ENCODE results near the gene SIN3B. TPM values are rescaled to one million over a fixed set of nuclear protein-coding genes. Genes with fewer than 3 reads are reported as not detected.
"Not testable (repeated sequence)": the region's sequence is repeated elsewhere in the genome, so short reads cannot be mapped to it uniquely, and the experiment has no call there.

SIN3B gene
- polyA plus RNA-seq, 4 donors = 9.7 to 38.1 (median 15.4) TPM

DNA sequence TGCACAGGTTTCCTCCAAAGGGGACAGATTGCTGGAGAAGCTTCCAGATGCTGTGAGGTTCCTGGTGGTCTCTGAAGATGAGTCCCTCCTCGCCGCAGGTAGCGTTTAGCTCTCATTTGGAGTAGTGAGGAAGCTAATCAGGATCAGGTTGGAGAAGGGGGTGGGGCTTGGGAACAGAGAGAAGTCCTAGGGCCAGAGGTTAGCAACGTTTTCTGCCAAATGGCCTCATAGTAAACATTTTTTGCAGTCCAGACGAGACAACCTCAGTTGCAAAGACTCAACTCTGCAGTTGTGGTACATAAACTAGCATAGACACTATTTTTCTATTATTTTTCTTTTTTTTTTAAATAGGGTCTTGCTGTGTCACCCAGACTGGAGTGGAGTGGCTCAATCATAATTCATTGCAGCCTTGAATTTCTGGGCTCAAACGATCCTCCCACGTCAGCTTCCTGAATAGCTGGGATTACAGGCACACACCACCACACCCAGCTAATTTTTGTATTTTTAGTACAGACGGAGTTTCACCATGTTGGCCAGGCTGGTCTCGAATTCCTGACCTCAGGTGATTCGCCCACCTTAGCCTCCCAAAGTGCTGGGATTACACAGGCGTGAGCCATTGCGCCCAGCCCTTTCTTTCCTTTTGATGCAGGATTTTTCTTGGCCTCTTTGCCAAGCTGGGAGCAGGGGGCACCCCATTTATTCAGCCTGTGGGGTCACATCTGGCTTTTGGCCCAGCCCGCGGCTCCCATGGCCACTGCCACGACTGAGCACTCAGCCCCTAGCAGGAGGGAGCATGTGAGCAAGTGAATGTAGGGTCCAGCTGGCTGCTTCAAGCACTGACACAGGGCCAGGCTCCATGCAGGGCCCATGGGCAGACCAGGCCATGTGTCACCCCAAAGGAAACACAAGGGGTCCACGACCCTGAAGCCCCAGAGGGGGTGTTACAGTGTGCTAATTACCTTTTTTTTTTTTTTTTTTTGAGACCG is 34.4 kb upstream of the SIN3B start:
- 78 to 82% (median 81%) methylated on average over 16 to 17 of the region's 17 CpGs for WGBS, 3 donors
- H3K4me3 ChIP-seq (ENCODE audit: low read depth in 1 of 3, low read length in 3 of 3) = no peak overlapping the region

DNA sequence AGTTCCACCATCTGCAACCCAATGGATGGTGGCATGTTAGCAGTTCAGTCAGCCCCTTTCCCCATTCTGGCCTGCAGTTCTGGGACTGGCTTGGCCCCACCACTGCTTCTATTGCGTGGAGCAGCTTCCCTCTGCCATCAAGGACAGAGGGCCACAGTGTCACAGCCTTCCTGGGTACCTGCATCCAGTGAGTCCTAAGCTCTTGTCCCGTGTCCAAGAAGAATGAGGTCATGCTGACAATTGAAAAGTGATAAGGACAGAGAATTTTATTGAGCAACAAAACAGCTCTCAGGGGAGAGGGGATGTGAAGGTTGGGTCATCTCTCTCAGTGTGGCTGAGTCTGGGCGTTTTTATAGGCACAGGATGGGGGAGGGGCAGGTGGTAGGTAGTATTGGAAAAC is 33.5 kb upstream of the SIN3B start:
- WGBS, 3 donors = 63 to 69% (median 69%) methylated on average over 3 of the region's 3 CpGs
- H3K4me3 ChIP-seq (ENCODE audit: low read depth in 1 of 3, low read length in 3 of 3) = no peak overlapping the region
- no peak for FAIRE-seq
- H3K4me1 ChIP-seq (ENCODE audit: control insufficient read depth in 3 of 3, insufficient read depth in 2 of 3, low read depth in 1 of 3, low read length in 2 of 3) = no peaks in the 10 kb centered on the region
- H3K27ac ChIP-seq (ENCODE audit: low read depth in 1 of 3, low read length in 2 of 3) = no peak overlapping the region
- H3K9me3 ChIP-seq (ENCODE audit: control insufficient read depth in 2 of 2, insufficient read depth in 1 of 2, low read depth in 1 of 2, low read length in 1 of 2) = peaks cover 0 to 24% of the 10 kb centered on the region in 2 donors
- DNase-seq = no peak
- H3K36me3 ChIP-seq (ENCODE audit: control insufficient read depth in 3 of 3, insufficient read depth in 2 of 3, low read depth in 1 of 3, low read length in 3 of 3) = no peaks in the 10 kb centered on the region
- no peaks in the 10 kb centered on the region for H3K27me3 ChIP-seq (ENCODE audit: control insufficient read depth in 3 of 3, insufficient read depth in 3 of 3, low read length in 3 of 3)

More for the DNA sequence above, 34.4 kb upstream of the SIN3B start:
- DNase-seq (no peak), FAIRE-seq (no peak)
- Histone ChIP-seq H3K4me1 (ENCODE audit: control insufficient read depth in 3 of 3, insufficient read depth in 2 of 3, low read depth in 1 of 3, low read length in 2 of 3) (no peaks in the 10 kb centered on the region), H3K27me3 (ENCODE audit: control insufficient read depth in 3 of 3, insufficient read depth in 3 of 3, low read length in 3 of 3) (no peaks in the 10 kb centered on the region), H3K27ac (ENCODE audit: low read depth in 1 of 3, low read length in 2 of 3) (no peak overlapping the region), H3K36me3 (ENCODE audit: control insufficient read depth in 3 of 3, insufficient read depth in 2 of 3, low read depth in 1 of 3, low read length in 3 of 3) (no peaks in the 10 kb centered on the region), H3K9me3 (ENCODE audit: control insufficient read depth in 2 of 2, insufficient read depth in 1 of 2, low read depth in 1 of 2, low read length in 1 of 2) (peaks cover 0 to 24% of the 10 kb centered on the region in 2 donors)

- WGBS, 3 donors = 86 to 91% (median 89%) methylated on average over 3 of the region's 3 CpGs
- no peak for DNase-seq
- Histone ChIP-seq H3K27ac (ENCODE audit: low read depth in 1 of 3, low read length in 2 of 3) (no peak overlapping the region), H3K4me3 (ENCODE audit: low read depth in 1 of 3, low read length in 3 of 3) (no peak overlapping the region), H3K36me3 (ENCODE audit: control insufficient read depth in 3 of 3, insufficient read depth in 2 of 3, low read depth in 1 of 3, low read length in 3 of 3) (no peaks in the 10 kb centered on the region), H3K4me1 (ENCODE audit: control insufficient read depth in 3 of 3, insufficient read depth in 2 of 3, low read depth in 1 of 3, low read length in 2 of 3) (no peaks in the 10 kb centered on the region), H3K9me3 (ENCODE audit: control insufficient read depth in 2 of 2, insufficient read depth in 1 of 2, low read depth in 1 of 2, low read length in 1 of 2) (peaks cover 0 to 24% of the 10 kb centered on the region in 2 donors), H3K27me3 (ENCODE audit: control insufficient read depth in 3 of 3, insufficient read depth in 3 of 3, low read length in 3 of 3) (no peaks in the 10 kb centered on the region)
- no peak for FAIRE-seq
Observed at GRCh38 chr19:16797876-16798275, 31.3 kb upstream of the SIN3B start.

- not testable (repeated sequence) for FAIRE-seq, DNase-seq
Observed at GRCh38 chr19:16798326-16798725, 30.9 kb upstream of the SIN3B start.

DNA sequence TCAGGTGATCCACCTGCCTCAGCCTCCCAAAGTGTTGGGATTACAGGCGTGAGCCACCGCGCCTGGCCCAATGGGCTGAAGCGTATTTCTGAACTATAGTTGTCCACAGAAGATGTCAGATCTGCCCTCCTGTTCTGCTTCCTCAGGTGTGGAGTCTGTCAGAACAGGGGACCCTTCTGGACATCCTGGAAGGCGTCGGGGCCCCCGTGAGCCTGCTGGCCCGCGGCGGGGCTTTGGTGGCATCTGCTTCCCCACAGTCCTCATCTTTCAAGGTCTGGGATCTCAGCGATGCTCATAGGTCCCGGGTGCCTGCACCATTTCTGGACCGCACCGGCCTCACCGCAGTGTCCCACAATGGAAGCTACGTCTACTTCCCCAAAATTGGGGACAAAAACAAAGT is 29.5 kb upstream of the SIN3B start:
- no peak for DNase-seq
- no peaks in the 10 kb centered on the region for H3K4me1 ChIP-seq (ENCODE audit: control insufficient read depth in 3 of 3, insufficient read depth in 2 of 3, low read depth in 1 of 3, low read length in 2 of 3)
- 95 to 97% (median 96%) methylated on average over 16 of the region's 16 CpGs for WGBS, 3 donors
- H3K27ac ChIP-seq (ENCODE audit: low read depth in 1 of 3, low read length in 2 of 3) = no peak overlapping the region
- H3K4me3 ChIP-seq (ENCODE audit: low read depth in 1 of 3, low read length in 3 of 3) = no peak overlapping the region
- H3K36me3 ChIP-seq (ENCODE audit: control insufficient read depth in 3 of 3, insufficient read depth in 2 of 3, low read depth in 1 of 3, low read length in 3 of 3) = no peaks in the 10 kb centered on the region
- peaks cover 0 to 21% of the 10 kb centered on the region in 2 donors for H3K9me3 ChIP-seq (ENCODE audit: control insufficient read depth in 2 of 2, insufficient read depth in 1 of 2, low read depth in 1 of 2, low read length in 1 of 2)
- no peak for FAIRE-seq
- H3K27me3 ChIP-seq (ENCODE audit: control insufficient read depth in 3 of 3, insufficient read depth in 3 of 3, low read length in 3 of 3) = no peaks in the 10 kb centered on the region

More at GRCh38 chr19:16798326-16798725, 30.9 kb upstream of the SIN3B start:
- not testable (repeated sequence) for H3K4me1 ChIP-seq (ENCODE audit: control insufficient read depth in 3 of 3, insufficient read depth in 2 of 3, low read depth in 1 of 3, low read length in 2 of 3); H3K27ac ChIP-seq (ENCODE audit: low read depth in 1 of 3, low read length in 2 of 3); H3K27me3 ChIP-seq (ENCODE audit: control insufficient read depth in 3 of 3, insufficient read depth in 3 of 3, low read length in 3 of 3); H3K4me3 ChIP-seq (ENCODE audit: low read depth in 1 of 3, low read length in 3 of 3); H3K36me3 ChIP-seq (ENCODE audit: control insufficient read depth in 3 of 3, insufficient read depth in 2 of 3, low read depth in 1 of 3, low read length in 3 of 3)
- WGBS, 3 donors = 84 to 88% (median 87%) methylated on average over 6 of the region's 6 CpGs
- H3K9me3 ChIP-seq (ENCODE audit: control insufficient read depth in 2 of 2, insufficient read depth in 1 of 2, low read depth in 1 of 2, low read length in 1 of 2) = peaks cover 0 to 24% of the 10 kb centered on the region in 2 donors

- no peaks in the 10 kb centered on the region for H3K4me1 ChIP-seq (ENCODE audit: control insufficient read depth in 3 of 3, insufficient read depth in 2 of 3, low read depth in 1 of 3, low read length in 2 of 3)
- no peak overlapping the region for H3K4me3 ChIP-seq (ENCODE audit: low read depth in 1 of 3, low read length in 3 of 3)
- no peaks in the 10 kb centered on the region for H3K36me3 ChIP-seq (ENCODE audit: control insufficient read depth in 3 of 3, insufficient read depth in 2 of 3, low read depth in 1 of 3, low read length in 3 of 3)
- WGBS, 3 donors = 69 to 79% (median 71%) methylated on average over 8 of the region's 8 CpGs
- peaks cover 0 to 3% of the 10 kb centered on the region in 2 donors for H3K9me3 ChIP-seq (ENCODE audit: control insufficient read depth in 2 of 2, insufficient read depth in 1 of 2, low read depth in 1 of 2, low read length in 1 of 2)
- FAIRE-seq (no peak), DNase-seq (no peak)
- H3K27ac ChIP-seq (ENCODE audit: low read depth in 1 of 3, low read length in 2 of 3) = no peak overlapping the region
- no peaks in the 10 kb centered on the region for H3K27me3 ChIP-seq (ENCODE audit: control insufficient read depth in 3 of 3, insufficient read depth in 3 of 3, low read length in 3 of 3)
Observed at GRCh38 chr19:16801600-16802013, 27.6 kb upstream of the SIN3B start.

DNA sequence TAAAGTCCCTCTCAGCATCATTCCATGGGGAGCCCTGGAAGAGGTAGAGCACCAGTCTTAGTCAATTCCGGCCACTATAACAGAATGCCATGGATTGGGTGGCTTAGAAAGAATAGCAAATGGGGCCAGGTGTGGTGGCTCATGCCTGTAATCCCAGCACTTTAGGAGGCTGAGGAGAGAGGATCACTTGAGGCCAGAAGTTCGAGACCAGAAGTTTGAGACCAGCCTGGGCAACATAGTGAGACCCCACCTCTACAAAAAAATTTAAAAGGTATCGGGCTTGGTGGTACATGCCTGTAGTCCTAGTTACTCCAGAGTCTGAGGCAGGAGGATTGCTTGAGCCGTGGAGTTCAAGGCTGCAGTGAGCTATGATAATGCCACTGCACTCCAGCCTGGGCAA is 25.0 kb upstream of the SIN3B start:
- FAIRE-seq = no peak
- H3K27me3 ChIP-seq (ENCODE audit: control insufficient read depth in 3 of 3, insufficient read depth in 3 of 3, low read length in 3 of 3) = no peaks in the 10 kb centered on the region

GRCh38 chr19:16807549-16808284 is 21.5 kb upstream of the SIN3B start:
- FAIRE-seq = no peak
- H3K4me3 ChIP-seq (ENCODE audit: low read depth in 1 of 3, low read length in 3 of 3) = no peak overlapping the region
- H3K36me3 ChIP-seq (ENCODE audit: control insufficient read depth in 3 of 3, insufficient read depth in 2 of 3, low read depth in 1 of 3, low read length in 3 of 3) = no peaks in the 10 kb centered on the region
- H3K9me3 ChIP-seq (ENCODE audit: control insufficient read depth in 2 of 2, insufficient read depth in 1 of 2, low read depth in 1 of 2, low read length in 1 of 2) = peaks cover 0 to under 1% of the 10 kb centered on the region in 2 donors
- 87 to 90% (median 89%) methylated on average over 31 of the region's 31 CpGs for WGBS, 3 donors
- H3K4me1 ChIP-seq (ENCODE audit: control insufficient read depth in 3 of 3, insufficient read depth in 2 of 3, low read depth in 1 of 3, low read length in 2 of 3) = no peaks in the 10 kb centered on the region
- H3K27ac ChIP-seq (ENCODE audit: low read depth in 1 of 3, low read length in 2 of 3) = no peak overlapping the region
- H3K27me3 ChIP-seq (ENCODE audit: control insufficient read depth in 3 of 3, insufficient read depth in 3 of 3, low read length in 3 of 3) = no peaks in the 10 kb centered on the region
- no peak for DNase-seq

More for the DNA sequence above, 25.0 kb upstream of the SIN3B start:
- Histone ChIP-seq H3K9me3 (ENCODE audit: control insufficient read depth in 2 of 2, insufficient read depth in 1 of 2, low read depth in 1 of 2, low read length in 1 of 2) (no peaks in the 10 kb centered on the region), H3K4me1 (ENCODE audit: control insufficient read depth in 3 of 3, insufficient read depth in 2 of 3, low read depth in 1 of 3, low read length in 2 of 3) (no peaks in the 10 kb centered on the region), H3K36me3 (ENCODE audit: control insufficient read depth in 3 of 3, insufficient read depth in 2 of 3, low read depth in 1 of 3, low read length in 3 of 3) (no peaks in the 10 kb centered on the region), H3K4me3 (ENCODE audit: low read depth in 1 of 3, low read length in 3 of 3) (no peak overlapping the region), H3K27ac (ENCODE audit: low read depth in 1 of 3, low read length in 2 of 3) (no peak overlapping the region)
- WGBS, 3 donors = 80 to 84% (median 81%) methylated on average over 4 of the region's 4 CpGs
- no peak for DNase-seq

Measured in small intestine (tissue), 7 donors.